VCaP (cell line): ENCODE data around the gene SPTLC3.

Experiments used
- H3K27ac ChIP-seq: fragments of 450-650 bp; 2 replicates; pipeline ENCODE4 v1.5.1; 2017
- TF ChIP-seq, protein P1 (sequence below): fragments of 450-650 bp; conservative IDR thresholded peaks from 2 replicates; pipeline ENCODE4 v1.5.1; 2017; ENCODE audit warnings: mild to moderate bottlenecking, moderate library complexity

The SPTLC3 gene

DNA sequence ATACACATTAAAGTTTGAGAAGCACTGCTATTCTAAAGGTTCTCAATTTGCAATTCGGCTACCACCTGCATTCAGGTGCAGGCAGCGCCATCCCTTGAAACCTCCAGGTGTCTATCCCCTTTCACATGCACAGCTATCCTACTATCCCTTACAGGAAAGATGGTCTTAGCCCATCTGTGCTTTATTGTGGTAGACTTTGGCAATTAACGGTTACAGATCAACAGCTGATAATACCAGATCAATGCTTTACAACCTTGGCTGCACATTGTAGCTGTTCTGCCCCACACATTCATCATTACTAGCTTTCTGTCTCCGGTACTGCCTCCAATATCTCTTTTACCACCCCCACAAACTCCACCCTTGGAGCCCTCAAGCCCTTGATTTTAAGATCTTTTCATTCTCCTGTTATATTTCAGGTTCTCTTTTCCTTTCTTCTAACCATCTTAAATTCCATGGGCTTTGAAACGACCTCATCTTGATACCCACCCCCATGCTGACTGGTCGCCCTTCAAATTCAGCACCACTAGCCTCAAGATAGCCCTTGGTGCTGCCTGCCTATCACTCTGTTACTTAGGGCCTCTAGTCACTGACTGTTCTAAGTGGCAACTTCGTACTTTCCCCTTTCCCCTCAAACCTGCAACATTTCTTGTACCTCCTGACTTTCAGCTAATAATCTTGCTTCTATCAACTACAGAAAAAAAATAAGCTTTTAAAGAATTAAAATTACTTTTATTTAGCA is 50.8 kb downstream of the SPTLC3 start:
- H3K27ac ChIP-seq = no peak overlapping the region

DNA sequence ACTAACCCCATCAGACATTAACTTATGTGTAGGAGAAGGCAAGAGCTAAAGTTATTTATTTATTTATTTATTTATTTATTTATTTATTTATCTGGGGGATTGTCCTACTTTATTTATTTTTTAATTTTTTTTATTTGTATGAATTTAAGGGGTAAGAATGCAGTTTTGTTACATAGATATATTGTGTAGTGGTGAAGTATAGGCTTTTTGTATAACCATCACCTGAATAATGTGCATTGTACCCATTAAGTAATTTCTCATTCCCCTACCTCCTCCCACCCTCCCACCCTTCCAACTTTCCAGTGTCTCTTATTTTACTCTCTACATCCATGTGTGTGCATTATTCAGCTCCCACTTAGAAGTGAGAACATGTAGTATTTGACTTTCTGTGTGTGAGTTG is 51.6 kb downstream of the SPTLC3 start:
- no peak overlapping the region for H3K27ac ChIP-seq
- TF ChIP-seq, protein P1, sequence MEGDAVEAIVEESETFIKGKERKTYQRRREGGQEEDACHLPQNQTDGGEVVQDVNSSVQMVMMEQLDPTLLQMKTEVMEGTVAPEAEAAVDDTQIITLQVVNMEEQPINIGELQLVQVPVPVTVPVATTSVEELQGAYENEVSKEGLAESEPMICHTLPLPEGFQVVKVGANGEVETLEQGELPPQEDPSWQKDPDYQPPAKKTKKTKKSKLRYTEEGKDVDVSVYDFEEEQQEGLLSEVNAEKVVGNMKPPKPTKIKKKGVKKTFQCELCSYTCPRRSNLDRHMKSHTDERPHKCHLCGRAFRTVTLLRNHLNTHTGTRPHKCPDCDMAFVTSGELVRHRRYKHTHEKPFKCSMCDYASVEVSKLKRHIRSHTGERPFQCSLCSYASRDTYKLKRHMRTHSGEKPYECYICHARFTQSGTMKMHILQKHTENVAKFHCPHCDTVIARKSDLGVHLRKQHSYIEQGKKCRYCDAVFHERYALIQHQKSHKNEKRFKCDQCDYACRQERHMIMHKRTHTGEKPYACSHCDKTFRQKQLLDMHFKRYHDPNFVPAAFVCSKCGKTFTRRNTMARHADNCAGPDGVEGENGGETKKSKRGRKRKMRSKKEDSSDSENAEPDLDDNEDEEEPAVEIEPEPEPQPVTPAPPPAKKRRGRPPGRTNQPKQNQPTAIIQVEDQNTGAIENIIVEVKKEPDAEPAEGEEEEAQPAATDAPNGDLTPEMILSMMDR = no peak

More for the DNA sequence above, 50.8 kb downstream of the SPTLC3 start:
- TF ChIP-seq, protein P1 = no peak

DNA sequence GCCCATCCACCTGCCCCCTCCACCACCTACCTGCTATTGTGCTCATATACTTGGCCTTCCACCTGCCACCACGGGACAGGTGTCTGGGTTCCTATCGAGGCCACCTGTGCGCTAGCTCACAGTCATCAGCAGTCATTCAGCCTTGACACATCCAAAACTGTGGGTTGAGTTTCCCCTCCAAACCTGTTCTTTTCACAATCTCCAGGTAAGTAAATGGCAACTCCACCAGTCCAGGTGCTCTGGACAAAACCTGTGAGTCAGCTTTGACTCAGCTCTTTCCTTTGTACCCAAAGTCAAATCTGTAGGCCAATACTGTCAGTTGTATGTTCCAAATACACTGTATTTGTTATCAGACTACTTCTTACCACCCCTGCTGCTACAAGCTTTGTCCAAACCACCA is 52.6 kb downstream of the SPTLC3 start:
- TF ChIP-seq, protein P1 = no peak
- no peak overlapping the region for H3K27ac ChIP-seq

DNA sequence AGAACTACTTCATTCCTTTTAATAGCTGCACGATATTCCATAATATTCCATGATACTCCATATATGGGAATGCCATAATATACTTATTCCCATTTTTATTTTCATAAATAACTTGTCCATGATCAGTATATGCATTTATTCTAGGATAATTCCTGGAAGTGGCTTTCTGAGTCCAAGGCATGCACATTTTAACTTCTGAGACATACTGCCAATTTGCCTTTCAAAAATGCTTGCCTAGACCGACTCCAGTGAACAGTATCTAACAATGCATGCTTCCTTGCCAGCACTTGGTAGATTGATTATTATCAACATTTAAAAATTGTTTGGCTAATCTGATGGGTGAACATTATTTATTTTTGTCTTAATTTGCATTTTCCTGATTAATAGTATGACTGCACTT is 54.0 kb downstream of the SPTLC3 start:
- no peak overlapping the region for H3K27ac ChIP-seq
- TF ChIP-seq, protein P1 = no peak

DNA sequence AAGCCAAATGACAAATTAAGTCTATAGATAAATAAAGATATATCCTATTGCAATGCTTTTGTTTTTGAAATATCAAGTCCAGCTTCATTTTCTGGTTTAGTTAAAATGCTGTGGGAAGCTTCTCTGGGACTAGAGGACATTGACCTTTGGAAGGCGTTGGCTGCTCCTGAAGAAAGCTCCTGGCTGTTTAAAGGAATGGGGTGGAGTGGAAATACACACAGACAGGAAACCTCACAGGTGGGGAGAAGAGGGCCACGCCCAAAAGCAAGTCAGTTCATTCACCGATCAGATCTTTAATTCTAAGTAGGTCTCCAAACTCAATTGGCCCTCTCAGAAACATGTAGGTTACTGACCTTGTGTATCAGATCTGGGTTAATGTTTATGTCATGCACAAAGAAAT is 59.6 kb downstream of the SPTLC3 start:
- no peak overlapping the region for H3K27ac ChIP-seq
- TF ChIP-seq, protein P1 = no peak

DNA sequence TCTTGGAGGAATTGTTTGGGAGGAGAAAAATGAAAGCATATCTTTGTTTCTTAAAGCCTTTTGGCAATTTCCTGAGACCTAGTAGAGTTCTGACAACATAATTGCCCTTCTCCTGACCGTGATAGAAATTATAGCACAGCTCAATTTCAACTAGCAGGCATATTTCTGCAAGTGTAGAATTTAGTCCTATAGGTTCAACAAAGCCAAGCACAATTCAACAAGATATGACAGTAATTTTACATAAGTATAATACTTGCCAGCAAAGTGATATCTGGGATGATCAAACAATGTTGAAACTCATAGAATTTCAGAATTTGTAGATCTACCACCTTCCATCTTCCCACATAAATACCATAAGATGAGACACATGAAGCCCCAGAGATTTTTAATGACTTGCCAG is 73.1 kb downstream of the SPTLC3 start:
- TF ChIP-seq, protein P1 = no peak
- no peak overlapping the region for H3K27ac ChIP-seq

DNA sequence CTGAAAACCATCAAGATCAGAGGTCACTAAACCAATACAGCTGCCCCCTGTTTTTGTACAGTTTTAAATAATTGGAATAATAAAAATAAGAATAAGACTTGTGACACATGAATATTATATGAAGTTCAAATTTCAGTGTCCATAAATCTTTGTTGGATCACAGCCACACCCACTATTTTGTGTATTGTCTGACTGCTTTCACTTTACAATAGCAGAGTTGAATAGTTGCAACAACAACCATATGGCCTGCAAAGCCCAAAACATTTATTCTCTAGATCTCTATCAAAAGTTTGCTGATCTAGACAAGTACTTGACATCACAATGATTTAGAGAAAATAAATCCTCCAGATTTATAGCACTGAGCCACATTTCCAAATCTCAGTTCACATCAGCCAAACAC is 73.6 kb downstream of the SPTLC3 start:
- H3K27ac ChIP-seq = no peak overlapping the region
- TF ChIP-seq, protein P1 = no peak
